ENCODE results near the gene SLAMF7.

Gene SLAMF7

DNA sequence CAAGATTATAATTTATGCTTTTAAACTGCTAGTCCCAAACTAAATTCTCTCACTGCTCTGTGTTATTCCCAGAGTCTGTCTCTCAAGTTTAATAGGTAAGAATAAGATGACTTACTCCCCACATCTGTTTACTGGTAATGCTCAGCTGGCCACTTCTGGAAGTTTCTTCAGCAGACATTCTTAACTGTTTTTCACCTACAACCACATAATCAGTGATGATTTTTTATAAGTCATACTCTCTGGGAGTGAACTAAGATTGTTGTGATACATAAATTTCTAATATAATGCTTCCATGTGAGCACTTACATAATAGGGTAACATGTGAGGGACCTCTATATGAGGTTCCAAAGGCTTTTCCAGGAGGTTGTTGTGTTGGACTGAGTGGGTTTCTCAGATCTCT, 8.7 kb downstream of the SLAMF7 start:
- DNase-seq = no peak

DNA sequence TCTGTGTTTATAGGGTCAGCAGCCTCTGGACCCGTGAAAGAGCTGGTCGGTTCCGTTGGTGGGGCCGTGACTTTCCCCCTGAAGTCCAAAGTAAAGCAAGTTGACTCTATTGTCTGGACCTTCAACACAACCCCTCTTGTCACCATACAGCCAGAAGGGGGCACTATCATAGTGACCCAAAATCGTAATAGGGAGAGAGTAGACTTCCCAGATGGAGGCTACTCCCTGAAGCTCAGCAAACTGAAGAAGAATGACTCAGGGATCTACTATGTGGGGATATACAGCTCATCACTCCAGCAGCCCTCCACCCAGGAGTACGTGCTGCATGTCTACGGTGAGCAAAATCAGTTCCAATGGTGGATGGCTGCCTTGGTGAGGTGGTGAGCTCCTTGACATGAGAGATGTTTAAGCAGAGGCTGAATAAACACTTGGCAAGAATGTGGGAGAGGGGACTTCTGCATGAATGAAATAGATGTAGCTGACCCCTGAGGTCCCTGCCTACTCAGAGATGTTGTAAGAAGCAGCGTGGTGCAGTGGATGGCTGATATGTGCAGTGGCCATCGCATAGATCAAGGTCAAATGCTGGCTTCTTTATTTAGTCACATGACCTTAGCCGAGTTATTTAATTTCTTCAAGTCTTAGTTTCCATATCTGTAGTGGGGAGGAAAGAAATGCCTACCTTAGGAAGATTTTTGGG, 9.3 kb downstream of the SLAMF7 start:
- no peak for DNase-seq

DNA sequence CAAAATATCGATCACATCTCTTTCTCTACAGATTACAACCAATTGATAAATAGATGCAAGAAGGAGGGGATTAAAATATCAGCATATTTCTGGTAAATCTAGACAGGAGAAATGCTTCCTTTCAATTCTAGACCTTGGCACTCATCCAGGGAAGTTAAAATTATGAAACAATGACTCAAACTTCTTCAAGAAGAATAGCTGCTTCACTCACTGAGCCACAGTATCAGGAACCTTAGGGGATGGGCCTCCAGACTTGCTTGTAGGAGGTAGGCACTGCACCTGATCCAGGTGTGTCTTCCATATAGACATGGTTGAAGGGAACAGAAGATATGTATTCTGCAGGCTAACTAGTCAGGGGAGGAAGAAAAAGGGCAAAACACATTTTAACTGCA, 9.8 kb downstream of the SLAMF7 start:
- no peak for DNase-seq

DNA sequence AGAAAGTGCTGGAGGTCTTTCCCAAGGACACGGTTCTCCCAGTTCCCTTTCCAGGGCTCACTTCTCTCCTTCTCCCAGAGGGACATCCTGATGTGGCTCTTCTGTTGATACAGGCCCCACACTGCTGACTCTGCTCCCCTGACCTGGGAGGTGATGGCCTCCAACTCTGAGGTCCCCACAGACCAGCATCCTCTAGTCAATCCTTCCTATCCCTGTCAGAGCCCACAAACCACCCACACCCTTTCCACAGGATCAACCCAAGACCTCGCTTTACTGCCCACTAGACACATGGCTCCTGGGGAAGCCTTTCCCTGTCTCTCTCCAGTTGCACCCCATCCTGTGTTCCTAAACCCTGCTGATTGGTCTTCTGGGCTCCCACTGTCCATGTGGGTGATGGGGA, 11.6 kb downstream of the SLAMF7 start:
- no peak for DNase-seq

DNA sequence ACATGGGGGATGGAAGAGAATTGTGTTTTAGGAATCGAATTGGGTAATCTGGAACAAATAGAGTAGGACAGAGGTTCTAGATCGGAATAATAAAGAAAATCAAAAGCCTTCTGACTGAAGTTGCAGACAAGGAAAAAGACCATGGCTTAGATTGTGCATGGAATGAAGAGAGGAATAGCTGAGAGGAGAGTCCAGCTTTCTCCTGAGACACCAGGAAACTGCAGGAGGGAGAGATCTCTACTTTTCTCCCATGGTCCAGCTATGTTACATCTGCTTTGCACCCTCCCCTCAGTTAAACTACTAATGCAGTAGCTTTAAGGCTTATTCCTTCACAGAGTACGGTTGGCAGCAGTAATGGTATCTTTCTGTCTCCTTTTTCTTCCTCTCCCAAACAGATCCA, 13.4 kb downstream of the SLAMF7 start:
- DNase-seq = no peak

DNA sequence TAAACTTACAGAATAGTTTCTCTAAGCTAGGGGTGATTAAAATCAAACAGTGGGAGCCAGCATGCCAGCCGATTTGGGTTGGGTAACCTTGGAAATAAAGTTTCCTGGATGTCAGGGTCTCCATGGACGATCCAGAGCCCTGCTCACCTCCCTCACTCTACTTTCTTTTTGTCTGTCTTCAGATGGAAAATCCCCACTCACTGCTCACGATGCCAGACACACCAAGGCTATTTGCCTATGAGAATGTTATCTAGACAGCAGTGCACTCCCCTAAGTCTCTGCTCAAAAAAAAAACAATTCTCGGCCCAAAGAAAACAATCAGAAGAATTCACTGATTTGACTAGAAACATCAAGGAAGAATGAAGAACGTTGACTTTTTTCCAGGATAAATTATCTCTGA, 13.9 kb downstream of the SLAMF7 start:
- DNase-seq = no peak

DNA sequence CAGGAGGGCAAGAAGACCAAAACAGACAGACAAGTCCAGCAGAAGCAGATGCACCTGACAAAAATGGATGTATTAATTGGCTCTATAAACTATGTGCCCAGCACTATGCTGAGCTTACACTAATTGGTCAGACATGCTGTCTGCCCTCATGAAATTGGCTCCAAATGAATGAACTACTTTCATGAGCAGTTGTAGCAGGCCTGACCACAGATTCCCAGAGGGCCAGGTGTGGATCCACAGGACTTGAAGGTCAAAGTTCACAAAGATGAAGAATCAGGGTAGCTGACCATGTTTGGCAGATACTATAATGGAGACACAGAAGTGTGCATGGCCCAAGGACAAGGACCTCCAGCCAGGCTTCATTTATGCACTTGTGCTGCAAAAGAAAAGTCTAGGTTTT, 14.5 kb downstream of the SLAMF7 start:
- no peak for DNase-seq

DNA sequence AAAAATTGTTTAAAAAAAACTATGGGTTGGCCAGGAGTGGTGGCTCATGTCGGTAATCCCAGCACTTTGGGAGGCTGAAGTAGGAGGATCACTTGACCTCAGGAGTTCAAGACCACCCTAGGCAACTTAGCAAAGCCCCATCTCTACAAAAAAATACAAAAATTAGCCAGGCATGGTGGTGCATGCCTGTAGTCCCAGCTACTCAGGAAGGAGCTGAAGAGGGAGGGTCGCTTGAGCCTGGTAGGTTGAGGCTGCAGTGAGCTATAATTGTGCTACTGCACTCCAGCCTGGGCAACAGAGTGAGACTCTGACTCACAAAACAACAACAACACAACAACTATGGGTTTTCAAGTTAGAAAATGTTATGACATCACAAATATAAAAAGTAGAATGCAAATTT, 16.4 kb downstream of the SLAMF7 start:
- no peak for DNase-seq

DNA sequence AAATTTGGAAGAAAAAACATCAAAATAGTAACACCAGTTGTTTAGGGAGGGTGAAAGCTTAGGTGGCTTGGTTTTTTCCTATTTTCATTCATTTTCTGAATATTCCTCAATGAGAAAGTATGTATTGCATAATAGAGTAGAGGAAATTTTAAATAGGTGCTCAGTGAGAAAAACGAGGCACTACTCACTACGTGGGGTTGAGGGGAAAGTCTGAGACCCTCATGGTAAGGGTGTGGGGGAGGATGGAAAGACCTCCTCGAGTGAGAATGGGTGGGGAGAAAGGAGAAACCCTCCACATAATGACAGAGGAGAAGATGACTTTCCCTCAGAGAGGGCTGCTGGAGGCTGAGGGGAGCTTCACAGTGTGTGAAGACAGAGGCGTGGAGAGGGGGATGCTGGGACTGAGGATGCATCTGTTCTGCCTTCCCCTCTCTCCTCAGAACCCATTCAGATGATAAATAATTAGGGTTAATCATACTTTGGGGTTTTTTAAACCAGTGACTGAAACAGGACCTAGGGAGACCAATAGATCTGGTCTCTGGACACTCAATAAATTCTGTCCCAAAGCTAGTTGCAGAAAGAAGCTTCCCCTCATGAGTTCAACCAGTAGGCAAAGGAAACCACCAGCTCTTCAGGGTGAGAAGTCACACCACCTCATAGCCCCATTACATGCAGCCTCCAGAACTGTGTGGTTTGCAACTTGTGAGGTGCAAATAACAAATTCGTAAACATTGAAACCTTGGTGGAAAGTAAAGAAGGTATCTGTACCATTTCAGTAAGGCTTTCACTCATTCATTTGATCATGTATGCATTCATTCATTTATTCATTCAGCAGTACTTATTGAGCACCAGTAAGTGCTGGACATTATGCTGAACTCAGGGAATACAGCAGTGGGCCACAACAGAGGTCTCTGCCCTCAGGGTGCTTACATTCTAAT, 17.1 kb downstream of the SLAMF7 start:
- DNase-seq = no peak

DNA sequence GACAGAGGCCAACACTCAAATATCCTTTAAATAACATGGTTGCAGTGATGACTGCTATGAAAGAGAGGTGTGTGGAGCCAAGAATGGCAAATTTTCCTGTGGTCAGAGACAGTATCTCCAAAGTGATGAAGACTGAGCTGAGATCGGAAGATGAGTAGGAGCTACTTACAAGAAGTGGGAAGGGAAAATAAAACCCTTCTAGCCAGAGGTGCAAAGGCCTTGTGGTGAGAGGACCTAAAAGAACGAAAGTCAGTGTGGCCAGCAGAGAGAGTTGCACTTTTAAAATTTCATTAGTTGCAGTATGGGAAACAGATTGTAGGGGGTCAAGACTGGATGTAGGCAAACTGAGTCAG, 17.8 kb downstream of the SLAMF7 start:
- no peak for DNase-seq

DNA sequence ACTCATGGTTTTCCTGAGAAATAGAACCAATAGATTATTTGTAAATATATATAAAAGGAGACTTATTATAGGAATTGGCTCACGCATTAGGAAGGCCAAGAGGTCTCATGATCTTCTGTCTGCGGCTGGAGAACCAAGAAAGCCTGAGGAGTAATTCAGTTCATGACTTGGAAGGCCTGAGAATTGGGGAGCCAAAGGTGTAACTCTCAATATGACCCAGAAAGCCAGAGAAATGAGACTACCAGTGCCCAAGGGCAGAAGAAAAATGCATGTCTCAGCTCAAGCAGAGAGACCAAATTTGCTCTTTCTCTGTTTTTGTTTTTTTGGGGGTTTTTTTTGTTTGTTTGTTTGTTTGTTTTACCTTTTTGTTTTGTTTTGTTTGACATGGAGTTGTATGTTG, 19.5 kb downstream of the SLAMF7 start:
- DNase-seq = no peak

DNA sequence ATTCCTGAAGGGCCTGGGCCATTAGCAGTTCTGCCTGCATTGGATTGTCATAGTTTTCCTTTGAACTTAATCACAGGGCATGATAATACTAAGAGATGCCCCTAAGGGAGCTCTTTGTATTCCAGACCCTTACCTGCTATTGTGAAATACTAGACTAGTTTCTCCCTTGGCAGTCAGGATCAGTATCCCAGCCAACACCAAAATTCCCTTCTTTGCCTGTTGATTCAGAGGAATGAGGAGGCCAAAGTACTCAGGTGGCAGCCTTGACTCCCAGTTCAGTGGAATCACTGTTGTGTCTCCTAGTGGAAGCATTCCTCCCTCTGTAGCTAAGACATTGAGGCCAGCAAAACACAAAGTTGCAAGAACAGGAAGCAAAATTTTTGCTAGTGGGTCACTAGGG, 20.7 kb downstream of the SLAMF7 start:
- DNase-seq = no peak

DNA sequence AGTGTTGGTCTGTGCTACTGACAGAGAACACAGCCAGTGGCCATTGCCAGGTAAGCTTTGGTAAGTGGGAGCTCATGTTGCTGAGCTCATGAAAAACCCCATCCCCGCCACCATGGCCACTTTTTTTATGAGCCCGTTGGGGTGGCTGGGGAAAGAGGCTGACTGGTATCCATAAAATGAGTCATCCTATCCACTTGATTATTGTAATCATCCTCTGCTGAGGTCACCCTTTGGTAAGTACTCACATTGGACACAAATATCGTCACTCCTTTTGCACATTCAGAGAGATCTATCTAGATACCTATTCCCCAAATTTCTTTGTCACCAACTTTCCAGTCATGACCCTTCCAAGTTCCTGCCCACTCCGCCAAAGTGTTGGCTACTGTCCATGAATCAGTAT, 22.0 kb downstream of the SLAMF7 start:
- no peak for DNase-seq

DNA sequence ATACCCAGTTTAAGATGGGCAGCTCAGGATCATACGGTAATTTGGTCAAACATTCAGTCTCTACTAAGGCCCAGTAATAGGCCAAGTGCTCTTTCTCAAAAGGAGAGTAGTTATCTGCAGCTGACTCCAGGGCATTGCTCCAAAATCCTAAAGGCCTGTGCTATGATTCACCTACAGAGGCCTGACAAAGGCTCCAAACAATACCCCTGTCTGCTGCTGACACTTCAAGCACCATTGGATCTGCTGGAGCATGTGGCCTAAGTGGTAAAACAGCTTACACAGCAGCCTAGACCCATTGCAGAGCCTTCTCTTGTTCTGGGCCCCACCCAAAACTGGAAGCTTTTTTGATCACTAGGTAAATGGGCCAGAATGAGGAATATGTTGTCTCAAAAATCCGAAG, 22.8 kb downstream of the SLAMF7 start:
- no peak for DNase-seq

DNA sequence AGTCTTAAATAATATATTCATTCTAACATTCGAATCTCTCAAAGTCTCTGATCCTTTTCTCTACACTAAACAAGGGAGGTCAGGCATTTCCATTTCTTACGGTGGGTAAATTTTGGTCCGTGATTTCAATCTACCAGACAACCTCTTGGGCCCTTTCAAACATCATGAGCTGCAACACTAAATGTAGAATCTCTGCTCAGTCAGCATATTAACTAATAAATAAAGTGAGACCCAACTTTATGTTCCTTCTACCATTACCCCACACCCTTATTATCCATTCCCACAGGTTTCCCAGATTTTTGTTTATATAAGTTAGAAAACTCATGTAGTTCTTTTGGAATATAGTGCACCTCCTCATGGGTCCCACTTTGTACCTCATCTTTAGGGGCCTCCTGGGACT, 24.9 kb downstream of the SLAMF7 start:
- DNase-seq = no peak

DNA sequence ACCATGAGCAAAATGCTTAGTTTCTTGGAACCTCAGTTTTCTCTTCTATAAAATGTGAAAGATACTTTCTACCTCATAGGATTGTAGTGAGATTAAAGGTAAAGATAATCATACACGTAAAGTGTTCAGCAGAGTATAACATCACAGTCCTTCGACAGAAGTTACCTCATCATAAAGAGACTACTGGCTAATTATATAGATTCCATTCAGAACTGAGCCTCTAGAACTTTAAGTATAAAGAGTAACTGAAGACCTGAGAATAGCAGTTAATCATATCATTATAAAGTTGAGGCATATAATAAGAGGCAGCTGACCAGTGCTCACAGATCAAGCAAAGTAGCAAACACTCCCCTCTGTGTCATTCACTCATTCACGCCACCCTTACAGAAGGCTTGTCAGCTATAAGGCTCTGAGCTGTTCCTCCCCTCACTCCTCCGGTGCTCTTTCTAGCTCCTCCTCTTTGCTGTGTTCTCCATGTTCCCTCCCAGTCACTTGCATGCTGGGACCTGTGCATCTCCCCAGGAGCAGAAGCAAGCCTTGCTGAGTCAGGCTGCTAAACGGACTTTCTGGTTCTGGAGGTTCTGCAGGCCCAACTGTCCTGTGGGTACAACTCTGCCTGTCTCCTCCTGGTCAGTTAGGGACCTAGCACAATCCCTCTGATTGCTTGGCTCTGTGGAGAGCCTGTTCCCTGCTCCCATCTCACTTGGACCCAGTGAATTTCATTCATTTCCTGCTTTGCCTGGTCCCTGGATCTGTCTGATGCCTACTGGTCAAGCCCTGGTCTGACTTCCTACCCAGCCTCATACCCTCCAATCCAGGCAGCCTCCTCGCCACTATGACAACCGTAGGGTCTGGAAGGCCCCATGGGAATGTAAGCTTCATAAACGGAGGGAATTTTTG, 28.6 kb downstream of the SLAMF7 start:
- peak; percentile 47 to 51 for DNase-seq

DNA sequence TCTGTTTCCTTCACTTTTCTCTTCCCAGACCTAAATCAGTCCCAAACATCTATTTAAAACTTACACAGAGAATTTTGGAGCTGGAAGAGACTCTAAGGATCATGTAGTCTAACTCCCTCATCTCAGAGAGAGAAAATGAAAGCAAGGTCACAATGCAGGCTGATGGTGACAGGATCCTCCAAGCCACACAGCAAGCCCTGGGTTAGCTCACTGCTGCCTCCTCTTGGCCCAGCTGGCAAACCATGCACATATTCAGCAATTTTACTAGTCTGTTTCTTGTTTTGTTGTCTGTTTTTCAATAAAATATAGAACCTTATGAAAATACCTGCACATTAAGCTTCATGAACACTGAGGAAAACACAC, 29.2 kb downstream of the SLAMF7 start:
- peak; percentile 87 to 88 for DNase-seq

DNA sequence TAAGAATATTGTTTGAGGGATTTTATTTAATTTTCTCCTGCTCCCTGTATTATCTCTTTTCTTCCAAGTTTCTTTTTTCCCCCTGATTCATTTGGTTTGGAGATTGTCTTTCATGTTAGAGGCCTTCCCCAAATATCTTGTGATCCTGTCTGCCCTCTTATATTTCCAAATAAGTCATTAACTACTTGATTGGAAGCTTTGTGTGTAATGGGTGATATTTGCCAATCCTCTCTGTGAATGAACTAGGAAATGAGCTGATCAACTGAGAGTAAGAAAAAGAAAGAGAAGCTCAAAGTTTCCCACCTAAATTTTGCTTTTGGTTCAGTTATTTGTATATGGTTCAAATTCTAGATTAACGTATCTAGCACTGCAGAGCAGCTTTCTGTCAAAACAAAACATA, 33.3 kb downstream of the SLAMF7 start:
- DNase-seq = no peak

DNA sequence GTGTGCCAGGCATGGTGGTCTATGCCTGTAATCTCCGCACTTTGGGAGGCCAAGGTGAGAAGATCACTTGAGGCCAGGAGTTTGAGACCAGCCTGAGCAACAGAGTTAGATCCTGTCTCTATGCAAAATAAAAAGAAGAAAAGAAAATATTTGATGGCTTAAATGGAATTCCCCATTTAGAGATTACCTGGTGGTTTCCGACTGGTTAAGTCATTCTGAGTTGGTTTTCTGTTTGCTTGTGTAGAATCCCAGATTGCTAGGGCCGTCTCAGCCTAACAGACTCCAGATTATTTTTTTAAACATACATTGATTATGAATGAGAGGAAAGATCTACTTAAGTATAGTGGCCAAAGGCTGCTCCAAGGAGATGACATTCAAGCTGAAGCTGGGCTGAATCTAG, 34.0 kb downstream of the SLAMF7 start:
- DNase-seq = no peak

DNA sequence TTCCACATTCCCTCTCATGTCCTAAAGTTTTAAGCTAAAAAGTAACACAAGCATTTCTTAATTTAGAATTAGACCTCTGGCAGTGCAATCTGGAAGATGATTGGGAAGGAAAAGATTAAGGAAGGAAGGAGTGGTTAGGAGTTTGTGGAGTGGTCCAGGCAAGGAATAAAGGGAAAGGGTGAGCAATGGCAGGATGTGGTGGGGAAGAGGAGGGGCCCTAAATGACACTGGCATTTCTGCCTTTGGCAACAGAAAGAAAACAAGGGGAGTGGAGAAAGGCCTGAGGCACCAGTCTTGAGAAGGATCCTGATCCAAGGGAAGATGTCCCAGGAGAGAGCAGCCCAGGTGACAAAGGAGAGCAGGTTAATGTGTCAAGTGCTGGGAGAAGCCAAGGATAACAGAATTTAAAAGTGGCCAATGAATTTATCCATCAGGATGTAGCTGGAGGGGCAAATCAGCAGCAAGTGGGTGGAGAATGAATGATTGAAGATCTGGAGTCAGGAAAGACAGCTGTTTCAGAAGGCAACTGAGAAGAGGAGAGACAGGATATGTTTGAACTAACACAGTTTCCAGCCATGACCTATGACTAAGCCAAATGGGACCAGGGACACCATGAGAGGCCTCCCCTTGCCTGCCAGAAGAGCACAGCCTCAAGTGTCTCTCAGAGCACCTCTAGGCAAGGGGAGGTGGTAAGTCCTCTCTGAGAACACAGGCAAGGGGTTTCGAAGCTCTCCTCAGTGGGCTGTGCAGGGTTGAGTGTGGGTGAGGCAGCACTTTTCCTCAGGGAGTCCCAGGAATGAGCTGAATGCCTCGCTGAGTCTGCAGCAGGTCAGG, 36.1 kb downstream of the SLAMF7 start:
- DNase-seq = no peak

DNA sequence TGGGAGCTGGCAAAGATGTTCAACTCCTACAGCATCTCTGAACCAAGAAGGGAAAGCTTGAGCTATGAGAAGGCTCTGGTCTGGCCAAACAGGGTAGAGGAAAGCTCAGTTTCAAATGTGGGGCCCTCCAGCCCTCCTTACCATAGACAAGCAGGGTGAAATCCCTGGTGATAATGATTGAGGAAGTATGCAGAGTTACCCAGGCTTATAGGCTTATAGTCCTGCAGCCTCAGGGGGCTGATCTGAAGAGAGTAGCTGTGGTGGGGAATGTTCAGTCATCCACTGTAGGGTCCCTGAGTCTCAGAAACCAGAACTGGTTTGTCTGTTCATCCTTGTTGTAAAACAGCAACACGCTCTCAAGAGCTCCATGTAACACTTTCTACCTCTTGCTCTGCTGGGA, 37.1 kb downstream of the SLAMF7 start:
- DNase-seq = no peak

DNA sequence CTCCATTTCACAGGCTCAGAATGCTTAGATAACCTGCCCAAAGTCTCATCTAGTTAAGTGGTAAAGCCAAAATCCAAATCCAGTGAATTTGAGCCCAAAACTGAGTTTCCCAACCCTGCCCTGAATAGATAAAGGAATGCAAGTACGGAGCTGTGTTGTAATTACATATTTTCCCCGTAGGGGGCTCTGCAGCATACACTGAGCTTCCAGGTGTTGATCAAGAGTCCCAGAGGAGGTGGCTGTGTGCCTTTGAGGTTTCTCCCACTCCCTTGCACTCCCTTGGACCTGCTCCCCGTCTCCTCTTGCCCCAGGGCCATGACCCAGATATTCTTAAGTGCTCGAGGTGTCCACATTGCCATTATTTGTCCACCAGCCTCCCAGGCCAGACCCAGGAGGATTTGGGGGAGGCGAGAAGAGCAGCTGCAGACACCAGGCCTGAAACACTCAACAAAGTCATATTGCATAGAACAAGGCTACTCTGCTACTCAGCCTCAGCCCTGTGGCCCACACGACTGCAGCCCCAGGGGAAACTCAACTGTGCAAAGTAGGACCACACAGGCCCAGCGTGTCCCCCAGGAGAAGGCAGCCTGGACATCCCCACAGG, 38.5 kb downstream of the SLAMF7 start:
- DNase-seq = peak; percentile 42 to 52

Measured in stimulated activated CD4-positive, alpha-beta T cell treated with anti-CD3 and anti-CD28 coated beads, Interleukin-2, amount 100 ng/mL, for 24 hours (primary cell).